ENCODE results near the gene PEX11G.
"Not testable (repeated sequence)": the region's sequence is repeated elsewhere in the genome, so short reads cannot be mapped to it uniquely, and the experiment has no call there.

PEX11G gene

GRCh38 chr19:7459773-7460172, 29.1 kb downstream of the PEX11G start:
- TF ChIP-seq CTCF (IDR thresholded peaks at IDR 0.05; ENCODE audit: borderline replicate concordance, control extremely low read depth, extremely low read depth, insufficient read depth, missing control alignments) = no peak
- in situ Hi-C loops (cut with MboI; ENCODE audit: low sequenced_read_pairs, unreplicated experiment) = no loop called here
- DNase-seq (ENCODE audit: low spot score) = no peak

- in situ Hi-C loops (cut with MboI; ENCODE audit: low sequenced_read_pairs, unreplicated experiment) = no loop called here
- TF ChIP-seq CTCF (IDR thresholded peaks at IDR 0.05; ENCODE audit: borderline replicate concordance, control extremely low read depth, extremely low read depth, insufficient read depth, missing control alignments) = no peak
- DNase-seq (ENCODE audit: low spot score) = no peak
These were observed 30.2 kb downstream of the PEX11G start for GRCh38 chr19:7458675-7459074.

- in situ Hi-C loops (cut with MboI; ENCODE audit: low sequenced_read_pairs, unreplicated experiment) = no loop called here
- DNase-seq (ENCODE audit: low spot score) = no peak
- TF ChIP-seq CTCF (IDR thresholded peaks at IDR 0.05; ENCODE audit: borderline replicate concordance, control extremely low read depth, extremely low read depth, insufficient read depth, missing control alignments) = no peak
These were observed 31.8 kb downstream of the PEX11G start for GRCh38 chr19:7456964-7457541.

- no peak for DNase-seq (ENCODE audit: low spot score)
- no peak for TF ChIP-seq CTCF (IDR thresholded peaks at IDR 0.05; ENCODE audit: borderline replicate concordance, control extremely low read depth, extremely low read depth, insufficient read depth, missing control alignments)
- in situ Hi-C loops (cut with MboI; ENCODE audit: low sequenced_read_pairs, unreplicated experiment) = no loop called here
These were observed 33.1 kb downstream of the PEX11G start for GRCh38 chr19:7455600-7456296.

- in situ Hi-C loops (cut with MboI; ENCODE audit: low sequenced_read_pairs, unreplicated experiment) = no loop called here
- DNase-seq (ENCODE audit: low spot score) = no peak
- no peak for TF ChIP-seq CTCF (IDR thresholded peaks at IDR 0.05; ENCODE audit: borderline replicate concordance, control extremely low read depth, extremely low read depth, insufficient read depth, missing control alignments)
These were observed 33.8 kb downstream of the PEX11G start for GRCh38 chr19:7454998-7455397.

- no peak for TF ChIP-seq CTCF (IDR thresholded peaks at IDR 0.05; ENCODE audit: borderline replicate concordance, control extremely low read depth, extremely low read depth, insufficient read depth, missing control alignments)
- no peak for DNase-seq (ENCODE audit: low spot score)
- in situ Hi-C loops (cut with MboI; ENCODE audit: low sequenced_read_pairs, unreplicated experiment) = no loop called here
These were observed 38.3 kb downstream of the PEX11G start for GRCh38 chr19:7450243-7451223.

GRCh38 chr19:7449391-7450070, 39.3 kb downstream of the PEX11G start:
- DNase-seq (ENCODE audit: low spot score); in situ Hi-C loops (cut with MboI; ENCODE audit: low sequenced_read_pairs, unreplicated experiment): not testable (repeated sequence)
